PC-9 (cell line): ENCODE data around the gene GTF2IRD1. TPM values are rescaled to one million over a fixed set of nuclear protein-coding genes. Genes with fewer than 3 reads are reported as not detected.
A peak's percentile ranks its signal among the peaks of the same experiment; 100 is the strongest.

Experiments used
- BruUV-seq: library from RNA; stranded (reverse); fragments of 400-500 nt; replicated peaks from 2 replicates; lab custom pipeline; 2021; lab: Mats Ljungman, UMichigan
- CTCF ChIA-PET: fragments of 300-600 bp; sonication (Branson Sonifier 250); formaldehyde crosslinking; loops from one replicate; lab custom pipeline; 2022; ENCODE audit warnings: antibody characterized with exemption; lab: Charles Lee
- POLR2A ChIA-PET: fragments of 300-600 bp; sonication (Branson Sonifier 250); formaldehyde crosslinking; loops from one replicate; lab custom pipeline; 2022; ENCODE audit warnings: antibody characterized with exemption; ENCODE audit not compliant: unreplicated experiment; lab: Charles Lee
- DNase-seq, 2 experiments: peaks; one replicate each; pipeline versions ENCODE4 v3.0.0 to v3.0.0-alpha.2; 2015 to 2022; ENCODE audit warnings: mixed read lengths in 1 of 2
- H2AFZ ChIP-seq: fragments of 200-600 bp; sonication (generic); 2 replicates; pipeline ENCODE4 v1.8.1; 2017; ENCODE audit warnings: antibody characterized with exemption
- H3F3A ChIP-seq: fragments of 200-600 bp; sonication (generic); 2 replicates; pipeline ENCODE4 v1.8.1; 2017; ENCODE audit warnings: antibody characterized with exemption, mild to moderate bottlenecking, low read depth; ENCODE audit not compliant: insufficient read depth
- H3K27ac ChIP-seq: fragments of 200-600 bp; sonication (generic); 2 replicates; pipeline ENCODE4 v1.6.1; 2016; ENCODE audit warnings: mixed run types
- H3K27me3 ChIP-seq: fragments of 200-600 bp; sonication (generic); 2 replicates; pipeline ENCODE4 v1.6.1; 2016; ENCODE audit warnings: low read depth, mixed run types; ENCODE audit not compliant: insufficient read depth
- H3K36me3 ChIP-seq: fragments of 200-600 bp; sonication (generic); 2 replicates; pipeline ENCODE4 v1.6.1; 2016; ENCODE audit warnings: low read depth, mixed run types
- H3K4me1 ChIP-seq: fragments of 200-600 bp; sonication (generic); replicated peaks from 2 replicates; pipeline ENCODE4 v1.6.1; 2016; ENCODE audit warnings: mixed run types; ENCODE audit not compliant: insufficient read depth
- H3K4me2 ChIP-seq: fragments of 200-600 bp; sonication (generic); 2 replicates; pipeline ENCODE4 v1.6.1; 2017; ENCODE audit warnings: mixed run types
- H3K4me3 ChIP-seq: fragments of 200-600 bp; sonication (generic); 2 replicates; pipeline ENCODE4 v1.6.1; 2016; ENCODE audit warnings: mixed run types
- H3K79me2 ChIP-seq: fragments of 200-600 bp; sonication (generic); 2 replicates; pipeline ENCODE4 v1.6.1; 2017; ENCODE audit warnings: low read depth, mixed run types
- H3K9me2 ChIP-seq: fragments of 200-600 bp; sonication (generic); 2 replicates; pipeline ENCODE4 v1.8.1; 2017; ENCODE audit warnings: mild to moderate bottlenecking; ENCODE audit not compliant: insufficient read depth
- H3K9me3 ChIP-seq: fragments of 200-600 bp; sonication (generic); 2 replicates; pipeline ENCODE4 v1.8.1; 2016; ENCODE audit warnings: low read depth; ENCODE audit not compliant: insufficient read depth
- H4K20me1 ChIP-seq: fragments of 200-600 bp; sonication (generic); 2 replicates; pipeline ENCODE4 v1.8.1; 2017; ENCODE audit not compliant: insufficient read depth
- EZH2 ChIP-seq: fragments of 200-600 bp; sonication (generic); IDR thresholded peaks from 2 replicates; pipeline ENCODE4 v1.8.0; 2017; ENCODE audit warnings: antibody characterized with exemption, low read depth
- intact Hi-C: fragments of 100-400 bp; cut with micrococcal nuclease; formaldehyde crosslinking; loops from one replicate; pipeline ENCODE4 v1.10.0; 2022; ENCODE audit not compliant: unreplicated experiment
- total RNA-seq: library from RNA; stranded (reverse); gene quantifications from 2 replicates; pipeline ENCODE4 v1.2.3, GENCODE V29; 2021
- TF ChIP-seq, protein P1 (sequence below): fragments of 200-600 bp; sonication (generic); conservative IDR thresholded peaks from 2 replicates; pipeline ENCODE4 v1.6.1; 2017; ENCODE audit warnings: mixed run types, antibody characterized with exemption, mild to moderate bottlenecking, moderate library complexity

The GTF2IRD1 gene
- total RNA-seq, 1 experiment from 2014 or later = 46.7 TPM

DNA sequence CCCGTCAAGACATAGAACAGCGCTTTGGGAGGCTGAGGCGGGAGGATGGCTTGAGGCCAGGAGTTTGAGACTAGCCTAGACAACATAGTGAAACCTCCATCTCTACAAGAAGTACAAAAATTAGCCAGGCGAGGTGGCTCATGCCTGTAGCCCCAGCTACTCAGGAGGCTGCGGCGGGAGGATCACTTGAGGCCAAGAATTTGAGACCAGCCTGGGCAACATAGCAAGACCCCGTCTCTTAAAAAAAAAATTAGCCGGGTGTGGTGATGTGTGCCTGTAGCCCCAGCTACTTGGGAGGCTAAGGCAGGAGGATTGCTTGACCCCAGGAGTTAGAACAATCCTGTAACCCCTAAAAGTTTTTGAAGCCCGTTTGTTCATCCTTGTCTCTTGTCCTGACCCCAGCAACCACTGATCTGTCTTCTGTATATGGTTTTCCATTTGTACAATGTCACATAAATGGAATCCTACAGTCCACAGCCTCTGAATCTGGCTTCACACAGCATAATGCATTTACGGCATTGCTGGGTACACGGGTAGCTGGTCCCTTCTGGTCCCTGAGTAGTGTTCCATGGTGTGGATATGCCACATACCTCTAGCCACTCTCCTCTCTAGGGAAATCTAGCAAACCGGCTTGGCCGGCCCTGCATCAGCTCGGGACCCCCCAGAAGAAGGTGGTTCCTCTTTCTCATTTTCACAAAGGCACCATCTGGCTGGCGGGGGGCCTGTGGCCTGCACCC lies 8.4 kb downstream of the GTF2IRD1 start:
- POLR2A ChIA-PET = interaction anchor here (0.6 kb wide), 1 partner anchor 195 kb away, joined by 4 read pairs; the partner anchor contains the start of gene GTF2I
- CTCF ChIA-PET = no interaction called here
- Histone ChIP-seq H2AFZ (no peak overlapping the region), H3K27me3 (no peaks in the 10 kb centered on the region), H3K9me2 (no peaks in the 10 kb centered on the region), H3K4me2 (peak overlapping the region; percentile 66), H3K4me1 (peaks cover 38% of the 10 kb centered on the region), H3K36me3 (no peaks in the 10 kb centered on the region), H3F3A (peaks cover 22% of the 10 kb centered on the region; the same call in 1 of the 2 replicates), H4K20me1 (no peaks in the 10 kb centered on the region), H3K27ac (peak overlapping the region; percentile 35), H3K9me3 (no peaks in the 10 kb centered on the region), H3K79me2 (peaks cover 46% of the 10 kb centered on the region), H3K4me3 (no peak overlapping the region)
- no peak for DNase-seq
- intact Hi-C loops = no loop called here
- TF ChIP-seq EZH2 = no peak
- no TSS peak for BruUV-seq

DNA sequence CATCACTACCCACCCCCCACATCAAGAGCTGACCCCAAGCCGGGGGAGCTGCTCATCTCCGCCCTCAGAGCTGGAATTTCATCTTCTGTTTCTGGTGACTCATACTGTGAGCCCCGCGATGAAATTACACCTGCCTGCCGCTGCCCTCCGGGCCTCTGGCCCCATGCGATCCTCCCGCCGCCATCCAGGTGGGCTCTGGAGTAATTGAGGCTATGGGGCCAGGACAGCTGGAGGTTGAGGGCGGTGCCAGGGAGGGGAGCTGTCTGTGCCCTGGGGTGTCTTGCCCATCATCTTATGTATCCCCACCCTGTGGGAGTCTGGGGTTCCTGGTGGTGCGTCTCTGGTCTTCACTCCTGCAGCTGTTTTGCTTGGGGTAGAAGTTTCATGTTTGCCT lies 9.0 kb downstream of the GTF2IRD1 start:
- Histone ChIP-seq H3K9me2 (no peaks in the 10 kb centered on the region), H2AFZ (no peak overlapping the region), H3K4me3 (no peak overlapping the region), H3K79me2 (peaks cover 46% of the 10 kb centered on the region), H3F3A (peaks cover 22% of the 10 kb centered on the region; the same call in 1 of the 2 replicates), H3K9me3 (no peaks in the 10 kb centered on the region), H3K27me3 (no peaks in the 10 kb centered on the region), H3K27ac (peak overlapping the region; percentile 35), H3K4me2 (peak overlapping the region; percentile 66), H3K4me1 (peaks cover 38% of the 10 kb centered on the region), H4K20me1 (no peaks in the 10 kb centered on the region), H3K36me3 (no peaks in the 10 kb centered on the region)
- DNase-seq = peak; percentile 51 to 54
- ChIA-PET CTCF (no interaction called here), POLR2A (interaction anchor here (0.6 kb wide), 1 partner anchor 195 kb away, joined by 4 read pairs; the partner anchor contains the start of gene GTF2I)
- TF ChIP-seq, protein P1, sequence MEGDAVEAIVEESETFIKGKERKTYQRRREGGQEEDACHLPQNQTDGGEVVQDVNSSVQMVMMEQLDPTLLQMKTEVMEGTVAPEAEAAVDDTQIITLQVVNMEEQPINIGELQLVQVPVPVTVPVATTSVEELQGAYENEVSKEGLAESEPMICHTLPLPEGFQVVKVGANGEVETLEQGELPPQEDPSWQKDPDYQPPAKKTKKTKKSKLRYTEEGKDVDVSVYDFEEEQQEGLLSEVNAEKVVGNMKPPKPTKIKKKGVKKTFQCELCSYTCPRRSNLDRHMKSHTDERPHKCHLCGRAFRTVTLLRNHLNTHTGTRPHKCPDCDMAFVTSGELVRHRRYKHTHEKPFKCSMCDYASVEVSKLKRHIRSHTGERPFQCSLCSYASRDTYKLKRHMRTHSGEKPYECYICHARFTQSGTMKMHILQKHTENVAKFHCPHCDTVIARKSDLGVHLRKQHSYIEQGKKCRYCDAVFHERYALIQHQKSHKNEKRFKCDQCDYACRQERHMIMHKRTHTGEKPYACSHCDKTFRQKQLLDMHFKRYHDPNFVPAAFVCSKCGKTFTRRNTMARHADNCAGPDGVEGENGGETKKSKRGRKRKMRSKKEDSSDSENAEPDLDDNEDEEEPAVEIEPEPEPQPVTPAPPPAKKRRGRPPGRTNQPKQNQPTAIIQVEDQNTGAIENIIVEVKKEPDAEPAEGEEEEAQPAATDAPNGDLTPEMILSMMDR = no peak
- no peak for TF ChIP-seq EZH2
- intact Hi-C loops = no loop called here
- no TSS peak for BruUV-seq

DNA sequence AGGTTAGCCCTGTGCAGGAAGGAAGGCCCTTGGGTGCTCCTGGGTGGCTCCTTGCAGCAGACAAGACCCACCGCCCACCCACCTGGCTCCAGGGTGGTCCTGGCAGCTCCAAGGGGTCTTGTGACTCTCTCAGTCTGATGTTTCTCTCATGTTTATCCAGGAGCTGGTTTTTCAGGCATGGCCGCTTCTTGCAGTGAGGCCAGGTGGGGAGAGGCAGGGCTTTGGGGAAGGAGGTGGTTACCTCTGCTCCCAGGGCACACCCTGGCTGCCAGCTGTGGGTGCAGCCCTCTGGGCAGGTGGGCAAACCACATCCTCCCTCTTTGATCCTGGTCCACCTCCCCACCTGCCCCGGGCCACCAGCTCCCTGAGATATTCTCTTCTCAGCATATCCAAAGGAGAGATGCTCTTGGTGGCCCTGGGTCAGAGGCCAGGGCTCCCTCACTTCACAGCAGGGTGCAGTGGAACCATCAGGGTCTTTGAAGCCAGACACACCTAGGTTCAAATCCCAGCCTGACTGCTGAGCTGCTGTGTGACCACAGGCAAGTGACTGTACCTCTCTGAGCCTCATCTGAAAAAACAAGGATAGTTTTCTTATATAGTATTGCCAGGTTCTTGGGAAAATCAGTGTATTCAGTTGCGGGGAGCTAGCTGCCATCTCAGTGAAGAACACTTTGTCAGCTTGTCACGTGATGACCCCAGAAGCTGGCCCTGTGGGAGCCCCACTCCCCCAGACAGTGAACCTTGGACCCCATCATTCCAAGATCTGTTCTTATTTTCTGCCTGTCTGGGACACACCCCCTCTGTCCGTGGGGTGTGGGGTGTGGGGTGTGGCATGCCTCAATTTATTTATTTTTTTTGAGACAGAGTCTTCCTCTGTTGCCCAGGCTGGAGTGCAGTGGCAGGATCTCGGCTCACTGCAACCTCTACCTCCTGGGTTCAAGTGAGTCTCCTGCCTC lies 11.5 kb downstream of the GTF2IRD1 start:
- Histone ChIP-seq H3K9me3 (no peaks in the 10 kb centered on the region), H3K27ac (peak overlapping the region; percentile 43), H3F3A (peaks cover 22% of the 10 kb centered on the region; the same call in 1 of the 2 replicates), H3K79me2 (peaks cover 39% of the 10 kb centered on the region), H3K27me3 (no peaks in the 10 kb centered on the region), H3K9me2 (no peaks in the 10 kb centered on the region), H2AFZ (no peak overlapping the region), H4K20me1 (no peaks in the 10 kb centered on the region), H3K4me2 (peak overlapping the region; percentile 68), H3K4me3 (no peak overlapping the region), H3K36me3 (no peaks in the 10 kb centered on the region), H3K4me1 (peaks cover 38% of the 10 kb centered on the region)
- intact Hi-C loops = loop anchor here (1.0 kb wide), 1 partner anchor 10 kb away; no protein-coding TSS in a partner anchor
- CTCF ChIA-PET = interaction anchor here (0.6 kb wide), 1 partner anchor 110 kb away, joined by 3 read pairs; no protein-coding TSS in a partner anchor
- BruUV-seq = no TSS peak
- no peak for TF ChIP-seq EZH2
- TF ChIP-seq, protein P1 = no peak
- DNase-seq = peak; percentile 80 to 85
- POLR2A ChIA-PET = interaction anchor here (0.7 kb wide), 1 partner anchor 10 kb away, joined by 4 read pairs; no protein-coding TSS in a partner anchor
